HG03378 (cell line): ENCODE data around the gene SCGB3A2.

Source experiments
- ATAC-seq: cut with Tn5 transposase; IDR thresholded peaks from one replicate; pipeline ENCODE4 v1.9.1; 2021; ENCODE audit warnings: mild to moderate bottlenecking, moderate library complexity; ENCODE audit not compliant: unreplicated experiment

SCGB3A2 gene, protein sequence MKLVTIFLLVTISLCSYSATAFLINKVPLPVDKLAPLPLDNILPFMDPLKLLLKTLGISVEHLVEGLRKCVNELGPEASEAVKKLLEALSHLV

DNA sequence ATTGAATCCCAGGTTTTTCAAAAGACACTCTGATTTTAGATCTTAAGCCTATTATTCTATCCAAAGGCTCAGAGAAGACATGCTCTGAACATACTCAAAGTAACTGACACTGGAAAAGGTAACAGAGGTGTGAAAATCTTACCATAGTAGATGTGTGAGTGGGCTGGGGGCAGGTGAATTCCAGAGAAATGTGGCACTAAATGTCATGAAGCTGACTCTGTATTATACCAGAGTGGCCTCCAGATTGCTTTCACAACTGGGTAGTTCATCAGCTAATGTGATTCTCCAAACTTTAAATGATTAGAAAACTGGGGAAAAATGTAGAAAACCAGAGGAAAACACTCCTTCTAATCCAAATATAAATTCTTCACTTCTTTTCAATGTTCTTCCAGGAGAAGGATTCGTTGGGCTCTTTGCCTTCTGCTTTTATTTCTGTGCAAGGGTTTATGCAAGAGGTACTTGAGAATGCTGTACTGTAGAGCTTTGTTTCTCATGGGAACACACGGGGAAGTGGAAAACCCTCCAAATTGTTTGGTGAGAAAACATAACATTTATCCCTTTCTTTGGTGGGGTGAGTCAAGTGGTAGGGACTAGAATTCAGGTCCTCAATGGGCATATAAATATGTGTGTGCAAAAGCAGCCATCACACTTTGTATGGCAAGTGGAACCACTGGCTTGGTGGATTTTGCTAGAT is at the start of gene SCGB3A2:
TSS of gene SCGB3A2 (plus strand) at position 646 of the 694 bp plus-strand sequence. CDS start 93 bp downstream, outside the sequence.
- no peak for ATAC-seq

DNA sequence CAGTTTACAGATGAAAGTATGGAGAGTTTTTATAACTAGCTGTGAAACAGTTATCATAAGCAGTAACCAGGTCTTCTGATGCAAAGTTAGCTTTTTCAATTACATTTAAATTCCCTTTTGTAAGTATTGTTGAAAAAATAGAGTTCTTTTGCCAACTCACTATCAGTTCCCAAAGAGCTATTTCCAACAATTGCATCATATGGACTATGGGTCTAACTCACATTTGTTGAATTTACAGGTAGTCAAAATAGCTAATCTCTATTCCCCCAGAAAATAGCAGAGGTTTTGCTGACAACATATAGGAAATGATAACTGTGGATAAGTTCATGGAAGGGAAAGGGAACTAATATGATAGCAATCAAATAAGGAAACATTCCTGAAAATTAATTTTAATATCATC is 48.5 kb upstream of the SCGB3A2 start:
- no peak for ATAC-seq

- no peak for ATAC-seq
Observed at GRCh38 chr5:147831465-147831864, 47.0 kb upstream of the SCGB3A2 start, which contains the start of gene SPINK1. TSS of gene SPINK1 (minus strand) at chr5:147831671. CDS start at chr5:147831577, 94 bp downstream.

GRCh38 chr5:147832541-147832940 is 46.0 kb upstream of the SCGB3A2 start:
- ATAC-seq = no peak

DNA sequence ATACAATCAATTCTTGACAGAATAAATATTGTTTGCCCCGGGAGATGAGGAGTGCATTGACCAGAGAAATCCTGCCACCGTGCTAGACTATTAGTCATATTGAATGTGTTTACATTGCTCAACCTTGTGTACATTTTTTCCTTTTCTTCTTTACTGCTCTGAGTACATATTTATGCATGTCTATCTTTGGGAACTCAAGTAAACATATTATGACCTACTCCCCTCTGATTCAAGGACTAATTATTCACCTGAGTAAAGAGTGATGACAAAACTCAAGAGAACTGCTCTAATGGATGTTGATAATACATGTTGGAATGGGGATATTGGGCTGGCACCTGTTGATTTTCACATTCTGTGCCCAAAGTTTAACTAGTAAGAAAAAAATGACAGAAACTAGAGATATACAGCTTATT is 43.1 kb upstream of the SCGB3A2 start:
- no peak for ATAC-seq

GRCh38 chr5:147836439-147836838 is 42.1 kb upstream of the SCGB3A2 start:
- ATAC-seq = no peak

- no peak for ATAC-seq
Observed at GRCh38 chr5:147842869-147843268, 35.6 kb upstream of the SCGB3A2 start.

GRCh38 chr5:147844846-147845245 is 33.7 kb upstream of the SCGB3A2 start:
- ATAC-seq = no peak

GRCh38 chr5:147845618-147846017 is 32.9 kb upstream of the SCGB3A2 start:
- no peak for ATAC-seq

DNA sequence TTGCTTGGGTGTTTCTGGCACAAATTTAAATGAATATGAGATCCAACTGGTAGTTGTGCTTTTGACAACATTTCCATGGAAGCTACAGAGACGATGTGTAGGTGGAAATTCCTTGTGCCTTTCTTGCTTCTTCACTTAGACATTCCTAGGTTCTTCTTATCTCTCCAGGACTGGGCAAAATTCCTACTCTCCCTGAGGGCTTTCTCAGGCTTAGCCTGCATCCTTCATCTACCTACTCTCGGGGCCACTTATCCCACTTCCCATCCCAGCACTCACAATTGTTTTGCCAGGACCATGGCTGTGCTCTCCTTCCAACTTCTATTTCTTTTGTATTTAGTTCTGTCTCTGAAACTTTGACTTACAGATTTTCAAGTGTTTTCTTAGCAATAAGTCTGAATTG is 29.3 kb upstream of the SCGB3A2 start:
- ATAC-seq = no peak

DNA sequence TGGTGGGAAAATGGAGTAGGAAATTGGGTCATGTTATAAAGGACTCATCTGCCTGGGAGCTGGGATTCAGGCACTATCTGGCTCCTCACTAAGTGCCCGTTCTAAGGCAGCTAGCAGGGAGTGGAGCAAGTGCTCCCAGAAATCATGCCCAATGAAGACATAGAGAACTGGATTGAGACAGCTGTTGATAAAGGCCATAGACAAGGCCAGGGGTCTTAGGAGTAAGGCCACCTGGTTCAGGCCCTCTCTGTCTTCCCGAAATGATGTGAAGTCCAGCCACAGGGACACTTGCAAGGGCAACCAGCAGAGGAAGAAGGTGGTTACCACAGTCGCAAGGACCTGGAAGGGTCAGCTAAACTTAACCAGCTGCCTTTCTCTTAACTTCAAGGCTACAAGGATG is 26.9 kb upstream of the SCGB3A2 start:
- no peak for ATAC-seq

DNA sequence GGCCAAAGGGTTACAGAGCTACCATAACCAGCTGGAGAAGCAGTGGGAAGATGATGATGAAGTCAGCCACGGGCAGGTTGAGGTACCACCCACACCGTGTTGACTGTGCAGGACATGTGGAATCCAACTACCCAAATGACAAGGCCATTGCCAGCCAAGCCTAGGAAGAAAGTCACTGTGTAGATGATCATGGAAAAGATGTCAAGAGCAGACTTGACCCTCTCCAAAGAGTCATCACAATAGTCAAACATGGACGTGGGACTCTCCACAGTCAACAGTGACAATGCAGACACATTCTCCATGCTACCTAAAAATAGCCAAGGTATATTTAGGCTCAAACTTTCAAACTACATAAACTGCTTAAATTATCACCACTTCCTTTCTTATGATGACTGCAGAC is 26.1 kb upstream of the SCGB3A2 start:
- ATAC-seq = no peak

DNA sequence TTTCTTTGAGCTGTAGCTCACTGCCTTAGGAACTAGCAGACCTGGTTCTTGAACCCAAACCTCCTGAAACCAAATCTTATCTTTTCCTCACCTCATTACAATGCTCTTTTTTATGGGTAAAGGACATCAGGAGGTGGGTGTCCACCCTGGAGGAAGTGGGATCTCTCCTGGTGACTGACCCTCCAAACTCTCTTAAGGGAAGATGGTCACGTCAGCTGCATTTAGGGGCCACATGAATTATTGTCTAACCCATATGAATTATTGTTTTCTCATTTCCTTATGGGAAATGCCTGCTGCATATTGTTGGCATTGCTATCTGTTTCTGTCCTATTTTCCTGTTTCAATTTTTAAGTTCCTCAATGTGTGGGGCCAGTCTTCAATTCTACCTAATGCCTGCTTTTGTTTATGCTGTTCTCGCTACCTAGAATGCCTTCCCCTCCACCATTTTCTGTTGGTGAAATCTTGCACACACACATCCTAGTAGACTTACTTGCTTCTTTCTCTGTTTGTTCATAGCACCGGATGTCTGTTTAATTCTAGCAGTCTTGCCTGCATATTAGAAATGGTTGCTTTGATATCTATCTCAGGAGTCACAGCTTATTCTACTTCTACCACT is 25.0 kb upstream of the SCGB3A2 start:
- no peak for ATAC-seq

DNA sequence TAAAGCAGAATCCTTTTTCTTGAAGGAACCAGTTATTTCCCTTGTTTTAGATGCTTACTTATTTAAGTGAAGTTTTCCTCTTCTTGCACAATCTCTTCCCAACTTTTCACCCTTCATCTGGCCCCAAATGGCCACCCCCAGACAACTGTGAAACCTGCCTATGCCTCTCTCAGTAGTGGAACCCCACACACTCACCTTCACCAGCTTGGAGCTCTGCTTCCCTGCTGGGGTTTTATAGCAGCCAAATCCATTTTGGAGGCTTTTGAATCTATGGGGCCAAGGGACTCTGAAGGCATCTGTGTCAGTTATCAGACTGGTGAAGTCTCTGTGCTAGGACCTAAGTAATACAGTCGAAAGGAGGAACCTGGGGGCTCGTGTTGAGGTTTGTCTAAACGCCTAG is 24.2 kb upstream of the SCGB3A2 start:
- ATAC-seq = no peak

GRCh38 chr5:147854894-147855773 is 23.4 kb upstream of the SCGB3A2 start:
- ATAC-seq = no peak

DNA sequence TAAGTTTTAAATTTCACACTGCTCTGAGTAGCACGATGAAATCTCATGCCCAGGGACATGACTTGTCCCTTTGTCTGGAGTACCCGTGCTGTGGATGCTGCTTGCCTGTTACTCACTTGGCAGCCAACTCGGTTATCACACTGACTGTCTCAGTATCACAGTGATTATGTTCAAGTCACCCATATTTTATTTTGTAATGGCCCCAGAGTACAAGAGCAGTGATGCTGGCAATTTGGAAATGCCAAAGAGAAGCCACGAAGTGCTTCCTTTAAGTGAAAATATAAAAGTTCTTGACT is 22.8 kb upstream of the SCGB3A2 start:
- no peak for ATAC-seq

GRCh38 chr5:147856801-147857200 is 21.7 kb upstream of the SCGB3A2 start:
- no peak for ATAC-seq

GRCh38 chr5:147857302-147858129 is 21.0 kb upstream of the SCGB3A2 start:
- peak; percentile 93 for ATAC-seq

DNA sequence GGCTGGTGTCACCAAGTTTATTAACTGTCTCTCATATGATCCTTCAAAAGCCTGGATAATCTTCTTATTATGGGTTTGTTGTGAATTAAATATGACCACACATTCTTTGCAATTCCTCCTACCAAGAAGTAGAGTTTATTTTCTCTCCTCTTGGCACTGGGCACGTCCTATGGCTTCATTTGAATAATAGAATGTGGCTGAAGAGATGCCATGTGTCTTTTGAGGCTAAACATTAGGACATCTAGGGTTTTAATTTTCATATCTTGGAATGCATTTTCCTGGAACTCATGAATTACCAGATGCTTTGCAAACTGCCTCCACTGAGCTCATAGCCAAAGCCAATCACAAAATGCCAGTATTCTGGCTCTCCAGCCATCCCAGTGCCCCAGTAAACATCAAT is 19.9 kb upstream of the SCGB3A2 start:
- no peak for ATAC-seq

GRCh38 chr5:147859962-147860640 is 18.4 kb upstream of the SCGB3A2 start:
- ATAC-seq = no peak
